HuH-7 (cell line): ENCODE data around the gene TUBB4B.
"Not testable (repeated sequence)": the region's sequence is repeated elsewhere in the genome, so short reads cannot be mapped to it uniquely, and the experiment has no call there.

Source experiments
- DNase-seq: peaks from one replicate; pipeline ENCODE4 v3.0.0; 2011; ENCODE audit warnings: low spot score

Gene TUBB4B

DNA sequence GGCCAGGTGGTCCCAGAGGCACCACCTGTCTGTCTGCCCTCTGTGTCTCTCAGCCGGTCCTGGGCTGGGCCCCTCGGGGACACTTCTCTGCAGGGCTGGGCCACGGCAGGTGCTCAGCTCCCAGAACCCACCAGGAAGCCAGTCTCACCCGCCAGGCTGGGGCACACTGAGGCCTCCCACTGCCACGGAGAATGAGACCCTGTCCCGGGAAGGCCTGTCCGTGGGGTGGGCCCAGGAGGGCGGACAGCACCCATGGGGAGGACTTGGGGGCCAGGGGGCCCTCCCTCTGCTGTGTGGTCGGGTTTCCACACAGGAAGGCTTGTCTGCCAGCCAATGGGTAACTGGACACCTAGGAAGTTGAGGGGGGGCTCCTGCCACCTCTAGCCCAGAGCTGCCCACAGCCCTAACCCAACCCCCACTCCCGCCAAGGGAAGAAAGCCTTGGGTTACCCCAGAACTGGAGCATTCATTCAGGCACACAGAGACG lies 4.1 kb upstream of the TUBB4B start:
- DNase-seq = no peak

DNA sequence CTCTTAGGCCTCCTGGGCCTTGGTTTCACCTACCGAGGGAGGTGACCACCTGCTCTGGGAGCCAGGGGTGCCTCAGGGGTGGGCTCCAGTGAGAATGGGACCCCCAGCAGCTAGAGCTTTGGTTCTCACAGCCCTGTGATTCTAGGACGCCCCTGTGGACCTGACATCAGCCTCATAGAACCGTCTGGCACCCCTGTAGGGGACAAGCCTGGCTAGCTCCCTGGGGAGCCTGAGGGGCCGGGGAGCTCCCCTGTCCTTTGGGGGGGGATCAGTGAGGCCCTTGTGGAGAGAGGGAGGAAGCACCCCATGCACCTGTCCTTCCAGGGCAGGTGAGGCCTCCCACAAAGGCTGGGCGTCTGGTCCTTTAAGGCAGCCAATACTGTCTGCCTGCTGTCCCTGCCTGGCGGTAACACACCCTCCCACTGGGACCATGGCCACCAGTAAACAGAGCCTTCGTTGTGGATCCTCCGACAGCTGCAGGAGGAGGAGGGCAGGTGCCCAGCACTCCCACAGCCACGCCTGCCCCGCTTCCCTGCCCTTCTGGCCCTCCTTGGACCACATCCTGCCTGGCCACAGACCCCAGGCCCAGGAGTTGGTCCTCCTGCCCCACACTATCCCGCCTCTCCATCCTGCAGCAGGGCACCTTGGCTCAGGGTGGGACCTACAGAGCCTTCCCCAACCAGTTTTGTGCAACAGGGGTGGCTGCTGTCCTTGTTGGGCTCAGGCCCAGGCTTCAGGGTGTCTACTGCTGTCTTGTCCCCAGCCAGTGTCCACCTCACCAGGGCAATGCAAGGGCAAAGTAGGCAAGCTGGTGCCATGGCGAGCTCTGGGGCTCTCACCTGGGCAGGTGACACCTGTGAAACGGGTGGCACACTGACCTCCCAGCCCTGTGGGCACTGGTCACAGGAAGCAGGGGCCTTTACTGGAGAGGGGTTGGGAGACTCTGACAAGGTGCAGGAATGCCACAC lies 3.0 kb upstream of the TUBB4B start:
- no peak for DNase-seq

DNA sequence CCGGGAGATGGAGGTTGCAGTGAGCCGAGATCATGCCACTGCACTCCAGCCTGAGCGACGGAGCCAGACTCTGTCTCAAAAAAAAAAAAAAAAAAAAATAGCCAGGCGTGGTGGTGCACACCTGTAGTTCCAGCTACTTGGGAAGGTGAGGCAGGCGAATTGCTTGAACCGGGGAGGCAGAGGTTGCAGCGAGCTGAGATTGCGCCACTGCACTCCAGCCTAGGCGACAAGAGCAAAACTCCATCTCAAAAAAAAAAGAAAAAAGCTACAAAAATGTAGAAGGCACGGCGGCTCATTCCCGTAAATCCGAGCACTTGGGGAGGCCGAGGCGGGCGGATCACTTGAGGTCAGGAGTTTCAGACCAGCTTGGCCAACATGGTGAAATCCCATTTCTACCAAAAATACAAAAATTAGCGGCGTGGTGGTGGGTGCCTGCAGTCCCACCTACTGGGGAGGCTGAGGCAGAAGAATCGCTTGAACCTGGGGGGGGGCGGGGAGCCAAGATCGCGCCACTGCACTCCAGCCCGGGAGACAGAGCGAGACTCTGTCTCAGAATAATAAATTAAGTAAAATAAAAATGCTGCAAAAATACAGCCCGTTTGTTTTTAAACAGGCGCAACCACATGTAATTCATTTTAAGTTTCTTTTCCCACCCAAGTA lies 1.4 kb upstream of the TUBB4B start:
- not testable (repeated sequence) for DNase-seq

DNA sequence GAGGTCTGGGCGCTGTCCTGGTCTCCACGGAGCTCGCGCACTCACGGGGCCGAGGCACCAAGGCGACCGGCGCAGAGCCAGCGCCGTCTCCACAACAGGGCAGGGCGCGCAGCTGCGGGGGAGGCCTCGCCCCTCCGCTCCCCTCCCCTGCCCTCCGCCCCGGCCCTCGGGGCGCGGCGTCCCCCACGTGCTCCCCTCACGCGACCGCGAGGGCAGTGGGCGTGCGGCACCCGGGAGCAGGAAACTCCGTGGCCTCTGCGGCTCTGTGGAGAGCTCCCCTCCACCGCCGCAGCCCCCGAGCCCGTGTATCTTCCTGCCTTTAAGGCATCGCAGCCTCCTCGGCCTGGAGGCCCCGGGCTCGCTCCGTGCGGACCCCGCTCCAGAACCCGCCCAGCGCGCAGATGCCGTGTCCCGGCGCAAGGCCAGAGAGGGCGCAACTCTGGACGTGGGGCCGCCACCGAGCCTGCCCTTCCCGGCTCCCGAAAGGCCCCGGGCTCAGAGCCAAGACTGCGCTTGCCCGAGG lies 708 bp upstream of the TUBB4B start:
- no peak for DNase-seq

DNA sequence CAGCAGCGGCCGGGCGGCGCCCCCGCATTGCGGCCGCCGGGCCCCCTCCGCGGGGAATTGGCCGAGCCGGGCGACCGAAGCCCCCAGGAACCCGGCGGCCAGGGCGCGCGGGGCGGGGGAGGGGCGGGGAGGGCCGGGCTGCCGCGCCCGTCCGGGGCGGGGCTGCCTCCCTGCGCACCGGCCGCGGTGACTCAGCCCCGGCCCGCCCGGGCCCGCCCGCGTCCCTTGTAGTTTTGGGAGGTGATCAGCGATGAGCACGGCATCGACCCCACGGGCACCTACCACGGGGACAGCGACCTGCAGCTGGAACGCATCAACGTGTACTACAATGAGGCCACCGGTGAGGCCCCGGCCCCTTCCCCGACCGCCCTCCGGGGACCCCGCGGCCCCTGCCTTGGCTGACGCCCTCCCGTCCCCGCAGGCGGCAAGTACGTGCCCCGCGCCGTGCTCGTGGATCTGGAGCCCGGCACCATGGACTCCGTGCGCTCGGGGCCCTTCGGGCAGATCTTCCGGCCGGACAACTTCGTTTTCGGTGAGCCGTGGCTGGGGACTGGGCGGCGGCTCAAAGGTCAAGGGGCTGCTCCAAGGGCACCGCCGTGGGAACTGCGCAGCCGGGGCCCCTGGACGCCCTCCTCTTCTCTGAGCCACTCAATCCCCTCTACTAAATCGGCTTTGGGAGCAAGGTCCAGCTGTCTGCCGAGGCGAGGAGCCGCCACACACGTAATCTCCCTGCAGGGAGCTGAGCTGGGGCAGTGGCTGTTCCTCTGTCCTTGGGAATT lies 592 bp downstream of the TUBB4B start:
- DNase-seq = no peak

DNA sequence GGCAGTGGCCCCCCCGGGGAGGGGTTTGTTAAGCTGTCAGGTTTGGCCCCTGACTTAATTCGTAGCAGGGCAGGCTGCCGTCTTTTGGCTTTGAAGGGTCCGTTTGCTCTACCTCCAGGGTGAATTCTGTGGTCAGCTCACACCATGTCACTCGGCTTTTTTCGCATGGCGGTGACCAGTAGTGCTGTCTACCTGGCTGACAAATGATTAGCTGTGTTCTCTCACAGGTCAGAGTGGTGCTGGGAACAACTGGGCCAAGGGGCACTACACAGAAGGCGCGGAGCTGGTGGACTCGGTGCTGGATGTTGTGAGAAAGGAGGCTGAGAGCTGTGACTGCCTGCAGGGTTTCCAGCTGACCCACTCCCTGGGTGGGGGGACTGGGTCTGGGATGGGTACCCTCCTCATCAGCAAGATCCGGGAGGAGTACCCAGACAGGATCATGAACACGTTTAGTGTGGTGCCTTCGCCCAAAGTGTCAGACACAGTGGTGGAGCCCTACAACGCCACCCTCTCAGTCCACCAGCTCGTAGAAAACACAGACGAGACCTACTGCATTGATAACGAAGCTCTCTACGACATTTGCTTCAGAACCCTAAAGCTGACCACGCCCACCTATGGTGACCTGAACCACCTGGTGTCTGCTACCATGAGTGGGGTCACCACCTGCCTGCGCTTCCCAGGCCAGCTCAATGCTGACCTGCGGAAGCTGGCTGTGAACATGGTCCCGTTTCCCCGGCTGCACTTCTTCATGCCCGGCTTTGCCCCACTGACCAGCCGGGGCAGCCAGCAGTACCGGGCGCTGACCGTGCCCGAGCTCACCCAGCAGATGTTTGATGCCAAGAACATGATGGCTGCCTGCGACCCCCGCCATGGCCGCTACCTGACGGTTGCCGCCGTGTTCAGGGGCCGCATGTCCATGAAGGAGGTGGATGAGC lies 1.4 kb downstream of the TUBB4B start:
- no peak for DNase-seq

DNA sequence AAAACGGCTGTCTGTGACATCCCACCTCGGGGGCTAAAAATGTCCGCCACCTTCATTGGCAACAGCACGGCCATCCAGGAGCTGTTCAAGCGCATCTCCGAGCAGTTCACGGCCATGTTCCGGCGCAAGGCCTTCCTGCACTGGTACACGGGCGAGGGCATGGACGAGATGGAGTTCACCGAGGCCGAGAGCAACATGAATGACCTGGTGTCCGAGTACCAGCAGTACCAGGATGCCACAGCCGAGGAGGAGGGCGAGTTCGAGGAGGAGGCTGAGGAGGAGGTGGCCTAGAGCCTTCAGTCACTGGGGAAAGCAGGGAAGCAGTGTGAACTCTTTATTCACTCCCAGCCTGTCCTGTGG lies 2.2 kb downstream of the TUBB4B start:
- DNase-seq = not testable (repeated sequence)

DNA sequence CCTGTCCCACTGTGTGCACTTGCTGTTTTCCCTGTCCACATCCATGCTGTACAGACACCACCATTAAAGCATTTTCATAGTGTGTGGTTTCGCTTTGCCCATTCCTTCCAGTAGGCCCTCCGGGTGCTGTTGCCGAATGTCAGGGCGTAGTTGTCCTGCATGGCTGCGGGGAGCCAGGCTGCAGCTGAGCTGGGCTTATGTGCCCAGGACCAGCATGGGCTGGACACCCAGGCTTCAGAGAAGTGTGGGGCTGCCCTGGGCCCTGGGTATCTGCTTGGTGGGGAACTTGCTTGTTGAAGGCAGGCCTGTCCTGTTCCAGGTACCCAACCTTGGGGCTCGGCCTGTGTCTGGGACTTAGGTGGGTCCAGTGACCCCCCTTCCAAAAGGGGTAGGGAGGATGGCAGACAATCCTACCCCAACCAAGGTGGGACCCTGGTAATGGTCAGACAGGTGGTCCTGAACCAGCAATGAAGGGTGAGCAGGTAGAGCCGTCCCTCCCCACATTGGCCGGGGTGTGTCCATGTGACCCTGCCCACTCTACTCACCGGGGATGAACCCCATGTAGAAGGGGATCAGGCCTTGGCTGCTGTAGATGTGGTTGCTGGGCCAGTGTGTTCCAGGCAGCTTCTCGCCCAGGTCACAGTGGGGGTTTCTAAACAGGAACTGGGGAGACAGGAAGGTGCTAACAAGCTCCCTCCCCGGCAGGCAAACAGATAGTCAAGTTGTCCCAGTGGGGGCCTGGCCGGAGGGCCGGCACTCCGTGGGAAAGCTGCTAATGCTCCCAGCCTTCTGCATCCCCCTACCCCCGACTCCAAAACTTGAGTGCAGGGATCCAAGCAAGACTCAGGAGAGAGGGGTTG lies 2.8 kb downstream of the TUBB4B start:
- DNase-seq = no peak

DNA sequence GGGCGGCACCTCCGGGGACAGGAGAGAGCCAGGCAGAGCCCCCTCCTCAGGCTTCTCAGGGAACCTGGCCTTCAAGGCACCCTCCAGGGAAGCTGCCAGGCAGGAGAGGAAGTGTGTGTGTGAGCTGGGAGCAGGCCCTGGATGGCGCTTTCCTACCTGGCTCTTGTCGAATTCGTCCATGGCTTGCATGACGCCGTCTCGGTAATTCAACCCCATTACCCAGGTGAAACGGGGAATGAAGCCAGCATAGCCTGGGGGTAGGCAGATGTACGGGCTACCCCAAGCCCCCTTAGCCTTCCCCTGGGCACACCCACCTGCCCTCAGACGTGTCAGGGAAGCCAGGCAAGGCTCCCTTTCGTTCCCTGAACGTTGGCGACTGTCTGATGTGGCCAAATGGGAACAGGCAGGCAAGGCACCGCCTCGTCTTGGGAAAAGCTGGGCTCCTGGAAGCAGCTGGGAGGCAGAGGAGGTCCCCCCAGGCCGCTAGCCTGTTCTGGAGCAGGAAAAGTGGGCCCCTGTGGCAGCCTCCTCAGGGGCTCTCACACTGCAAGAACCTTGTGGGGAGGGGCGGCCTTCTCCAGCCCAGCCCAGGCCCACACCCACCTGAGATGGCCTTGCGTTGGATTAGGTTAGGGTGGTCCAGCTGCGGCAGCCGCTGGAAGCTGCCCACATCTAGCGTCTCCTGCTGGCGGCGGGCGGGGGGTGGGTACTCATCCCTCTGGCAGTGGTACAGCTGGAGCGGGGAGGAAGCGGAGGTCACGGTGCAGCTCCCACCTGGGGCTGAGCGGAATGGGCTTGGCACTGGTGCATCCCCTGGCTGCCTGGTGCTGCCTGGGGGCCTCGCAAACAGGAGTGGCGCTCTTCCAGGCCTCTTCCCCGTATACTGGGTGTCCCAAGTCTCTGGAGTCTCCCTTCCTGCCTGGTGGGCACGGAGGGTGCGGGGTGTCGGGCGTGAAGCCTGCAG lies 3.7 kb downstream of the TUBB4B start:
- DNase-seq = no peak

DNA sequence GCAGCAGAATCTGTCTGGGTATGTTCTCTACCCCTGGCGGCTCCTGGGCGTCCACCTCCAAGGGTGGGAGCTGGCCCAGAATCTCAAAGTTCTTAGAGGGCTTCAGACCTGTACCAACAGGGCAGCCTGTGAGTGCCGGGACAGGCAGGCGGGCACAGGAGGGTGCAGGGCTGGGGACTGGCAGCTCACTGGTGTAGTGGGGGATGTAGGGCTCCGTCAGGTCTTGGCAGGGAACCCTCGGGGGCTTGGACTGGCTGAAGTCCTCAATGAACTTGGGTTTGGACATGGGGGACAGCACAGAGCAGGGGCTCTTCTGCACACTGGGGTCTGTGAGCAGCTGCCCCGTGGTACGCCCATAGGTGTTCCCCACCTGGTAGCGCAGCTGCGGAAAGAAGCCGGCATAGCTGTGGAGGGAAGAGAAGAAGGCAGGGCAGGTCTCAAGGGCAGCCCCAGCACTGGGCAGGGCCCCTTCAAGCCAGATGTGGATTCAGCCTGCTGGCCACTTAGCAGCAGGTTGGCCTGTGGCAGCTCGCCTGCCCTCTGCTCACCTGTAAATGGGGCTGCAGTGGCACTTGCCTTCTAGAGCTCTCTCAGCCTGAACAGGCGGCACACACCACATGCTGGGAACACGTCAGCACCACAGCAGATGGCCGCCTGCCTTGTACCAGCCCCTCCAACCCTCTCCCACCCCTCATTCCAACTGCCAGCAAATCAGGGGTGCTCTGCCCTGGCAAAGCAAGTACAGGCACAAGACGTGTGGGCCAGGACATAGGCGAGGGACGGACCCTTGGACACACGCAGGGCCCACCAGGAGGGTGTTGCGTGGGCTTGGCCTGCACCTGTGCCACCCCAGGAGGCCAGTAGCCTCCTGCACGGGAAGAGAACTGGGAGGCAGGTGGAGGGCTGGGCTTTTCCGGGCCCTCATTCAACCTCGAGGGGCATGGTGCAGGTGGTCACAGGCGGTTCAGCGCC lies 4.6 kb downstream of the TUBB4B start:
- no peak for DNase-seq

DNA sequence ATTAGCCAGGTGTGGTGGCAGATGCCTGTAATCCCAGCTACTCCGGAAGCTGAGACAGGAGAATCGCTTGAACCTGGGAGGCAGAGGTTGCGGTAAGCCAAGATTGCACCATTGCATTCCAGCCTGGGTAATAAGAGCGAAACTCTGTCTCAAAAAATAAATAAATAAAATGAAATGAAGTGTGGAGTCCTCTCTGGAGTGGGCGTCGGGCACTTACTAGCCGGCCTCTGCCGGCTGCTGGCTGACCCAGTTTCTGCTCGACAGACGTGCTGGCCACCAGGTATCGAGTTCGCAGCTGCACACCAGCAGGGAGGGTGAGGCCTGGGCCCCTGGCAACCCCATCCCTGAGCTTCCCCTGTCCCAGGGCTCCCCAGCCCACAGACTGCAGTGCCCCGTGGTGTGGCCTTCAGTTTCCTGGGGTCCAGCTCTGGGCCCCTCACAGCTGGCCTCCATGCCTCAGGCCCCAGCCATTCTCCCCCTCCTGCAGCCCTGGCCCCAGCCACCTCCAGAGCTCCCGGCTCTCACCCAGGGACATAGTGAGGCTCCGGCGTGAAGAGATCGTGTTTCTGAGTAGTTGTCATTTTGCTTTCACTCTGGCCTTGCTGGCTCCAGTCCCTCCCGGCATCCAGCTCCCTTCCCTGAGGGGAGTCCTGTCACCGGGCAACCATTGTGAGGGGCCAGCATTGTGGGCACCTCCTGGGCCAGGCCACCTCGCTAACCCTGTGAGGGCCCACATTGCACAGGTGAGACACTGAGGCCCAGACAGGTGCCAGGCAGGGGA lies 6.2 kb downstream of the TUBB4B start:
- no peak for DNase-seq

DNA sequence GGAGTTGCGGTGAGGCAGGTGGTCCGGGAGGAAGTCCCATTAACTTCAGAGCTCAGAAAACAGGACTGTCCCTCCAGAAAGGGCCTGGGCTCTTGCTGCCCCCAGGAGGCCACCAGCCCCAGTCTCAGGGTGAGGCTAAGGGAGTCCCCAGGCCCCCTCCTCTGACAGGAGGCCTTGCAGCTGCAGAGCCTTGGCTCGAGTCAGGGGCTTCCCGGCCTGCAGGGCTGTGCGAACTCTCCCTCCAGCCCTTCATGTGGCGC lies 6.8 kb downstream of the TUBB4B start:
- DNase-seq = no peak

DNA sequence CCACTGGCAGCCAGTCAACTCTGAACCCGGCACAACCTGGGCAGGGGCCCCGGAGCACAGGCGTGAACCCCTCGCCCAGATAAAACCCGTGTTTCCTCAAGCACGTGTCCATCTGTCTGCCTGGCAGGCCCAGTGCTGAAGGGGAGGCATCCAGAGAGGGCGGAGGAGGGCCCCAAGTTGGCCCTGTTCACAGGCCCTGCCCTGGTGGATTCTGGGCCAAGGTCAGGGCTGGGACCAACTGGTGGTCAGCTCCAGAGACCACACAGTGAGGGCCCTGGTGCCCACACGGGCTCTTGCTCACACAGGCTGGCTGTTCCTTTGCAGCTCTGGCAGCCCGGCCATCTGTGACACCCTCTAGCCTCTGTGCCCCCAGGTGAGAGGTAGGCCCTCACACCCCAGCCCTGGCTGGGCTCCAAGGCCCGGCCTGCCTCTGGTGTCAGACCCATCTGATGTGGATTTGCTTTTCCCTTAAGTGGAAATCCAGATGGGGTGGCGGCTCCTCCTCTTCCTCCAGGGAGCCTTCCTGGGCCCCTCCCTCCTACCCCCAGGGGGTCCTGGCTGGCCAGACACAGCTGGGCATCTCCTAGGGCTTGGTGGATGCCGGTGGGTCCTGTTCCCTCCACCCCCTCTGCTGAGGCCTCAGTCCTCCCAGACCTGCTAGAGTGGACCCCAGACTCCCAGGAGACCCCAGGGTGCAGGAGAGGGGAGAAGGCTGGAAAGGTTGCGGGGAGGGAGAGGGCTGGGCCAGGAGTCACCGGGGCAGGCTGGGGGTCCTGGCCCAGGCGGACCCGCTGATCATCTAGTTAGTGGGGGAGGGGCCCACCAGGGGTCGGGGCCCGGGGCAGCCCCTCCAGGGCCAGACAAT lies 9.5 kb downstream of the TUBB4B start:
- DNase-seq = no peak

DNA sequence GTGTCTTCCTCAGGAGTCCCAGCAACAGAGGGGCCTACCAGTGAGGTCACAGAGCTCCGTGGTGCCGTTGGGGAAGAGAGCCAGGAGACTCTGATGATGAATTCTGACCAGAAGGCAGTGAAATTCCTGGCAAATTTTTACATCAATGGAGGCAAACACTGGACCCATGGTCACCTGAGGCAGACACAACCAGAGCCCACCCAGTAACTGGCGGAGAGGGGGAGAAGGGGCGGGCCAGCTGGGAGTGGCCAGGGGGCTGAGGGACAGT lies 10.0 kb downstream of the TUBB4B start, which contains the start of gene STPG3:
STPG3 (plus strand) TSS at position 93 of the 268 bp plus-strand sequence; CDS start at position 94, 1 bp downstream.
- DNase-seq = no peak

DNA sequence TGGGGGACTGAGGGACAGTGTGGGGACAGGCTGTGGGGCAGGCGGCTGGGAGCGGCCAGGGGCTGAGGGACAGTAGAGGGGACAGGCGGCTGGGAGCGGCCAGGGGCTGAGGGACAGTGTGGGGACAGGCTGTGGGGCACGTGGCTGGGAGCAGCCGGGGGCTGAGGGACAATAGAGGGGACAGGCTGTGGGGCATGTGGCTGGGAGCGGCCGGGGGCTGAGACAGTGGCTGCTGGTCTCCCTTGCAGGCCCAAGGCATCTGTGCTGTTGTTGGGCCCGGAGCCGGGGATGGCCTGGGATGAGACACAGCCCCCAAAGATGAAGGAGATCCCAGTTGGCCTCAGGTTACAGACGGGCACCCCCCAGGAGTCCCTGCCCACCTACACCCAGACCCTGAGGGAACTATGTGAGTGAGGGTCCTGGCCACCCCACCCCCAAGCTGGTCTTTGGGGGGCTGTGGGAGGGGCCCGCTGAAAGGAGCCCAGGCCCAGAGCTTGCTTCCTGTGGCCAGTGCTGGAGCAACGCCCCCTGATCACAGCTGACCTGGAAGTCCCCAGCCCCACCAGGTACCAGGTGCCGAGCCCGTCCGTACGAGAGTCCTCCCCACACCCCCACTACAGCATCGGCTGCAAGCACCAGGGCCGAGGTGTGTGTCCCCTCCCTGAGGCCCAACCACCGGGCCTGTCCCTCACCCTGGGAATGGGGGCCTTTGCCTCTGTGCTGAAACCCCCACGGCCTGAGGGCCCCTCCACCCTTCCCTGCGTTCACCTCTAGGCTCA lies 10.6 kb downstream of the TUBB4B start:
- no peak for DNase-seq
